HepG2 (cell line): ENCODE results near the gene CCND1. TPM values are rescaled to one million over a fixed set of nuclear protein-coding genes. Genes with fewer than 3 reads are reported as not detected.

ENCODE experiments used
- AGO2 ChIP-seq: fragments of 200-400 bp; formaldehyde crosslinking; optimal IDR thresholded peaks from 2 replicates; pipeline ENCODE3; 2017; ENCODE audit warnings: mild to moderate bottlenecking, low read depth, low read length, moderate library complexity
- CREM ChIP-seq, 2 experiments: sonication (generic) in 1 of 2; formaldehyde crosslinking in 1 of 2; IDR thresholded peaks; 2 replicates each; pipeline versions ENCODE4 v1.4.0 to v1.6.1; 2016 to 2020; ENCODE audit warnings: antibody characterized with exemption in 1 of 2, mild to moderate bottlenecking in 1 of 2, missing genetic modification reagents in 1 of 2
- E2F2 ChIP-seq: sonication (generic); formaldehyde crosslinking; IDR thresholded peaks from 2 replicates; pipeline ENCODE4 v1.4.0; 2020; ENCODE audit warnings: missing genetic modification reagents, borderline replicate concordance
- GRHL1 ChIP-seq: sonication (generic); formaldehyde crosslinking; conservative IDR thresholded peaks from 2 replicates; pipeline ENCODE4 v1.8.0; 2022; ENCODE audit warnings: missing genetic modification reagents
- HNF1B ChIP-seq: sonication (generic); formaldehyde crosslinking; IDR thresholded peaks from 2 replicates; pipeline ENCODE4 v1.5.1; 2020; ENCODE audit warnings: mild to moderate bottlenecking, moderate library complexity, missing genetic modification reagents
- PRDM15 ChIP-seq: sonication (generic); formaldehyde crosslinking; IDR thresholded peaks from 2 replicates; pipeline ENCODE4 v1.4.0; 2020; ENCODE audit warnings: missing genetic modification reagents
- PRPF4 ChIP-seq: fragments of 200-400 bp; formaldehyde crosslinking; IDR thresholded peaks from 2 replicates; pipeline ENCODE4 v1.6.1; 2016; ENCODE audit warnings: low read length, low read depth; ENCODE audit not compliant: poor library complexity, severe bottlenecking
- USF2 ChIP-seq, 2 experiments: sonication (generic) in 1 of 2; formaldehyde crosslinking in 1 of 2; IDR thresholded peaks; 2 replicates each; pipeline versions ENCODE4 v1.5.1 to v1.6.1; 2011 to 2020; ENCODE audit warnings: borderline replicate concordance in 1 of 2, low read depth in 1 of 2, low read length in 1 of 2, mild to moderate bottlenecking in 1 of 2, missing genetic modification reagents in 1 of 2, moderate library complexity in 1 of 2
- ZBTB20 ChIP-seq: sonication (generic); formaldehyde crosslinking; IDR thresholded peaks from 2 replicates; pipeline ENCODE4 v1.8.1; 2023; ENCODE audit warnings: missing genetic modification reagents, low read depth, mild to moderate bottlenecking, borderline replicate concordance
- ZGPAT ChIP-seq: IDR thresholded peaks from 2 replicates; pipeline ENCODE4 v1.6.1; 2016; ENCODE audit warnings: mild to moderate bottlenecking
- ZNF251 ChIP-seq: sonication (generic); formaldehyde crosslinking; IDR thresholded peaks from 2 replicates; pipeline ENCODE4 v1.9.0; 2021; ENCODE audit warnings: mild to moderate bottlenecking, missing genetic modification reagents
- ZNF350 ChIP-seq: sonication (generic); formaldehyde crosslinking; IDR thresholded peaks from 2 replicates; pipeline ENCODE4 v1.4.0; 2020; ENCODE audit warnings: mild to moderate bottlenecking, low read depth, missing genetic modification reagents, borderline replicate concordance
- ZNF543 ChIP-seq: sonication (generic); formaldehyde crosslinking; IDR thresholded peaks from 2 replicates; pipeline ENCODE4 v1.4.0; 2020; ENCODE audit warnings: mild to moderate bottlenecking, missing genetic modification reagents
- ZNF629 ChIP-seq: sonication (generic); formaldehyde crosslinking; conservative IDR thresholded peaks from 2 replicates; pipeline ENCODE4 v1.5.0; 2020; ENCODE audit warnings: missing genetic modification reagents
- polyA plus RNA-seq, 8 experiments: library from polyadenylated mRNA; depleted of rRNA in 3 of 8; stranded (reverse) in 7 of 8; unstranded in 1 of 8; fragments of >200 nt; fragmentation: Illumina TruSeq in 4 of 8; extraction: Trizol in 4 of 8; gene quantifications; 2 replicates each; pipeline versions ENCODE4 v1.2.1 to v1.2.3, GENCODE V29; 2011 to 2016; ENCODE audit warnings: low read depth in 4 of 8, missing spikeins in 1 of 8, mixed read lengths in 1 of 8; ENCODE audit not compliant: insufficient read depth in 1 of 8
- total RNA-seq, 5 experiments: library from RNA; depleted of rRNA; stranded (reverse); fragments of >200 nt; fragmentation: Illumina TruSeq; extraction: Trizol; gene quantifications; 2 replicates each; pipeline ENCODE4 v1.2.3, GENCODE V29; 2016; ENCODE audit warnings: low read depth in 1 of 5

CCND1 gene
- total and polyA plus RNA-seq, 2 of the 13 experiments (the other 11 are each of a cell fraction or from before 2014, with no cell fraction given): 107 to 136 TPM

- TF ChIP-seq PRDM15 (CRISPR knock-in tag) (no peak), ZNF251 (CRISPR knock-in tag) (no peak), USF2 (IDR thresholded peaks at IDR 0.05; ENCODE audit: low read depth, low read length) (no peak), USF2 (CRISPR knock-in tag; IDR thresholded peaks at IDR 0.05; ENCODE audit: borderline replicate concordance) (no peak), ZGPAT (CRISPR knock-in tag) (peak; percentile 80), AGO2 (no peak), HNF1B (CRISPR knock-in tag) (peak; percentile 22; the same call in 1 of the 2 replicates), ZNF350 (CRISPR knock-in tag) (no peak; the same call in 1 of the 2 replicates), ZNF543 (no peak), PRPF4 (no peak), E2F2 (CRISPR knock-in tag) (no peak), CREM (IDR thresholded peaks at IDR 0.05) (no peak), CREM (CRISPR knock-in tag; IDR thresholded peaks at IDR 0.05) (no peak), ZNF629 (CRISPR knock-in tag) (no peak), GRHL1 (CRISPR knock-in tag) (no peak), ZBTB20 (CRISPR knock-in tag) (no peak)
These were observed 59.6 kb downstream of the CCND1 start (continued) for GRCh38 chr11:69700278-69701140.
